ENCODE results near the gene CLEC10A.
"Not testable (repeated sequence)": the region's sequence is repeated elsewhere in the genome, so short reads cannot be mapped to it uniquely, and the experiment has no call there.

Gene CLEC10A

DNA sequence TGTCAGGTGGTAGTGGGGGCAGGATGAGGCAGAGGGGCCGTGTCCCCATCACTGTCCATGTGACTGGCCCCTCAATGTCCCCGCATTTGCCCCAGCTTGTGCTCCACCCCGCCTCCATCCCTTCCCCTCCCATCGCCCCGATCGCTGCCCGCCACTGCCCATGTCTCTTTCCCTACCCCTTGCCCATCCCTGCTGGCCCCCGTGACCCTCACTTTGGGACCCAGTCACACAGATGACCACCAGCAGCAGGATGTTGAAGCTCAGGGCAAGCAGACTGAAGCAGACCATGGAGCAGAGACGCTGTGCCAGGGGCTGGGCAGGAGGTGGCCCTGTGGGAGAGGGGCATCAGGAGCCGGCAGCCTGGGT, 28.5 kb upstream of the CLEC10A start:
- no peak for DNase-seq

DNA sequence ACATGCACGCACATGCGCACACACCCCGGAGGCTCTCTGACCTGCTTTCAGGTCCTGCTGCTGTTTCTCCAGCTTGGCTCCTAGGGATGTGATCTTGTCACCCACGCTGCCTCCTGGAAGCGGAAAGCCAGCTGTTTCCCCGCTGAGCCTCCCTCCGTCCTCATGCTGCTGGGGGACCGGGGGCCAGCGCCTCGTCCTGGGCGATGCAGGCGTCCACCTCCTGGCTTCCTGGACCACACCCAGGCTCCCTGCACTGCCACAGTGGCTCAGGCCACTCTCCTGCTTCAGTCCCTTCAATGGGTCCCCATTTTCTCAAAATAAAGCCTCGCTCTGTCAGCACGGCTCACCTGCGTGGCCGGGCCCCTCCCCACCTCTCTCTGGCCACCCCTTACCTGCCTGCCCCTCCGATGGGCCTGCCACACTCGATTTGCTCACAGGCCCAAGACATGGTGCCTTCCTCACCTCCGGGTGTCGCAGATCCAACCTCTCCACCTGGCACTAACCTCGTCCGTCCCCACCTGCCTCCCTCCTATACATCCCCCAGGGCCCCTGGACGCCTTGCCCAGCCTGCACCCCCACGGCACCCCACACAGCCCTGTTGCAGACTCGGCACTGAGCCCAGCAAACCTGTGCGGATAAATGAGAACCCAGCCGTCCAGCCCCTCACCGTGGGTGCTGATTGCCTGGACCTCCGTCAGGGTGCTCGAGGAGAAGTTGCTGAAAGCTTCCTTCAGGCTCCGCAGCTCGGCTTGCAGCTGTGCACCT, 27.9 kb upstream of the CLEC10A start:
- DNase-seq: no peak

DNA sequence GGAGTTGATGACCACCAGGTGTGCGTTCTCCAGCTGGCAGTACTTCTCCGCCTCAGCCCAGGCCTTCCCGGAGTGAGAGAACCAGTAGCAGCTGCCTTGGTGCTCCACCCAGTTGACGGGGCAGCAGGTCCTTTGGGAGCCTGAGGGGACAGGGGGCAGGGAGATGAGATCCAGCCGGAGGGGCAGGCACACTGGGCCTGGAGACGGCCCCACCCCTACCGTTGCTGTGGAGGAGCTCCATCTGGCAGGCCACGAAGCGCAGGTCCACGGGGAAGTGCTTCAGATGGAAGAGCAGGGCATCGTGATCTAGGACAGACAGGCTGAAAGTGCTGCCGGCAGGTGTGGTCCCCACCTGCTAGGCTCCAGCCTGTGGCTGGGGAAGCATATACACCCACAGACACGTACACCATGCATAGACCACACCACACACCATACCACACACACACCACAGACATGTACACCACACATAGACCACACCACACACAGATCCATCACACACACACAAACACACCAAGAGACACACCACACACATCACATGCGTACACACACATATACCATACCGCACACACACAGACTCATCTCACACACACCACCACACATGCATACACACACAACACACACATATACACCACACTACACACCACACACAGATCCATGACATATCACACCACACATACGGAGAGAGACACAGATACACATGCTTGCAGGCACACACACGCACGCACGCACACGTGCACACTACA, 27.1 kb upstream of the CLEC10A start:
- DNase-seq: no peak

DNA sequence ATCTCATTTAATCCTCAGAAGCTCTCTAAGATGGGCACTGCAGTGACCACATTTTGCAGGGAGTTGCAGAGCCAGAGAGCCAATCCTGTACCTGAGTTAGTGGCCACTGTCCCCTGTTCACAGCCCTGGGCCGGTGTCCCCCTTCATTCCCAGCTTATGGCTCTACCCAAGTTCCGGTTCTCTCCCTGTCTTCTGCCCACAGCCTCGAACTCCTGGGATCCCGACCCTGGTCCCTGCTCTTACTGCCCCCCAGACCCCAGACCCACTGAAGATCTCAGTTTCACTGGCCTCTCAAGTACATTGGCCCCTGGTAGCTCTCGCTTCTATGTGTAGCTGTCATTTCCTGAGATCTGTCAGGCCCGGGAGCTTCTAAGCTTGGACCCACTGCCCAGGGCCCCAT, 22.4 kb upstream of the CLEC10A start:
- DNase-seq: no peak

DNA sequence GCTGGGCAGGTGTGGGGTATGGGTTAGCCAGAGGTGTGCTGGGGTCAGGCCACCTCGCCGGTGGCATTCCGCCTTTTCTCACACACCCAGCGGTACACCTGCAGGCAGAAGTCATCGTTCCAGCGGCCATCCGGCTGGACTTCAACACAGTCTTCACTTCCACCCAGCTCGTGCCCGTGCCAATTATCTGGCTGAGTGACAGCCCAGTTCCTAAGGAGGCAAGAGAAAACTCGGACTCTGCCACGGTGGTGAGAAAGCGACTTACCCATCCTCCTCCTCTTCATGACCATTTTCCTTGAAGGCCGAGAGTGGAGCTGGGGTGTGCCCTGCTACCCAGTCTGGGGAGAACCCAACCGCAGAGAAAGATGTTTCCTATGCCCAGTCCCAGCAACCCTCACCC, 21.5 kb upstream of the CLEC10A start:
- DNase-seq: no peak

DNA sequence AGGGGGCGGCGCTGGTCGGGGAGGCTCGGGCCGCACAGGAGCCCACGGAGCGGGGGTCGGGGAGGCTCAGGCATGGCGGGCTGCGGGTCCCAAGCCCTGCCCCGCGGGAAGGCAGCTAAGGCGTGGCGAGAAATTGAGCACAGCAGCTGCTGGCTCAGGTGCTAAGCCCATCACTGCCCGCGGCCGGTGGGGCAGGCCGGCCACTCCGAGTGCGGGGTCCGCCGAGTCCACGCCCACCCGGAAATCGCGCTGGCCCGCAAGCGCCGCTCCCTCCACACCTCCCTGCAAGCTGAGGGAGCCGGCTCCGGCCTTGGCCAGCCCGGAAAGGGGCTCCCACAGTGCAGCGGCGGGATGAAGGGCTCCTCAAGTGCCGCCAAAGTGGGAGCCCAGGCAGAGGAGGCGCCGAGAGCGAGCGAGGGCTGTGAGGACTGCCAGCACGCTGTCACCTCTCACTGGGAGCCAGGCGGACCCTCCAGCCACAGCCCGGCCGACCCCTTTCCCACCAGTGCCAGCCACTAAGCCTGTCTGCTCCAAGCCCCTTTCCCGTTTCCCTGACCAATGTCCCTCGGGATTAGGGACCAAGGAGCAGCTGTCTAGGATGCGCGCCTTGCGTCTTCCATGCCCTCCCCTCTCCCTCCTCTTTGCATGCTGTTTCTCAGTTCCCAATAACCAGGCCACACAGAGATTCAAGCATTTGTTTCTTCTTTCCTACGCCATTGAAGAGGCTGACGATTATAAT, 20.8 kb upstream of the CLEC10A start:
- not testable (repeated sequence) for DNase-seq

DNA sequence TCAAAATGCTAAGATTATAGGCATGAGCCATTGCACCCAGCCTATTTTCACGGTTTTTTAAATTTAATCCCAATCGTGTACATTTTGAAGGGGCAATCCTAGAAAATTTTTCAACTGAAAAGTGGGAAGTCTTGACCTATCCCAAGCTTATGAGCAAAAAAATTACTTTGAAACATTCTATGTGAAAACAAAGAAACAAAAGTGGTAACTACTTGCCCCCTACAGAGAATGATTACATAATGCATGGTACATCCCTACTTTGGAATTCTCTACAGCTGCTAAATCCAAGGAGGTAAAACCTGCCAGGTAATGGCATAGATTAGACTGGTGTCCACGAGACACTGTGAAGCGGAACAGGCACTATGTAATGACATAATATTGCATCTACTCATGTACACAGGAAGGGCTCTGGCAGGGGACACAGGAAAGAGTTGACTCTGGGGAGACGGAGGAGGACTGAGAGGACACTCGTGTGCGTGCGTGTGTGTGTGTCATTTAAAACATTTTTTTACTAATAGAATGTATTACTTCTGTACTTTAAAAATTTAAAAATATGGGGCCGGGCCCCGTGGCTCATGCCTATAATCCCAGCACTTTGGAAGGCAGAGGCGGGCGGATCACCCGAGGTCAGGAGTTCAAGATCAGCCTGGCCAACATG, 18.9 kb upstream of the CLEC10A start:
- peak; percentile 26 to 63 (median 53) for DNase-seq

DNA sequence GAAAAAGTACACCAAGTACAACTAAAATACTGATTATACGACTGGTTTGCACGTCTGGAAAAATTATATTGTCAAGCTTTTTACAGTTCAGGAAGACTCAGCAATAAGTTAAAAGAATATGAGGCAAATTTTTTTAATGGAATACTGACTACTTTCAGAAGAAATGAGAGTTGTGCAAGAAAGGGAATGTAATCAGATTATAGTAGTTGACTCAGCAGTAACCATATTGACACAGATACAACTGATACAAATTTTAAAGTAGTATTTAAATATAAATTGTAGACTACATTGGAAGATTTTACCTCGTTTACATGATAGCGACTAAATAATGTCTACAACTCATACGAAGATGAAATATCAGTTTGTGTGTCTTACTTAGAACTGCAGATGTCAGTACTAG, 17.9 kb upstream of the CLEC10A start:
- DNase-seq: no peak

DNA sequence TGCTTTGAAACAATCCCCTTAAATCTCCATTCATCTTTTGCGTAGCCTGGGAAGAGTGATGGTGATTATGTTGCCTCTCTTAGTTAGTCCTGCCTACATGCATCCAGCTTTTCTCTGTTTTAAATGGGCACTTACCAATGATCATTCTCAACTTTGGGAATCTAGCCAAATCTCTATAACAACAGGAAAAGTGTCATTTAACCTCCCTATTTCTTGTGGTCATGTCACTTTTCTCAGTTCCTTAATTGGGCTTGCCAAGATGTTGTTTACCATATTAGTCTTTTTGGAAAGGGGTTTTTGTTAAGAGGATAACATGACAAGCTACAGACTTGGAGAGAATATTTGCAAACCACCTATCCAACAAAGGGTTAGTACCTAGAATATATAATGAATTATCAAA, 15.6 kb upstream of the CLEC10A start:
- peak; percentile 38 to 92 (median 70) for DNase-seq

DNA sequence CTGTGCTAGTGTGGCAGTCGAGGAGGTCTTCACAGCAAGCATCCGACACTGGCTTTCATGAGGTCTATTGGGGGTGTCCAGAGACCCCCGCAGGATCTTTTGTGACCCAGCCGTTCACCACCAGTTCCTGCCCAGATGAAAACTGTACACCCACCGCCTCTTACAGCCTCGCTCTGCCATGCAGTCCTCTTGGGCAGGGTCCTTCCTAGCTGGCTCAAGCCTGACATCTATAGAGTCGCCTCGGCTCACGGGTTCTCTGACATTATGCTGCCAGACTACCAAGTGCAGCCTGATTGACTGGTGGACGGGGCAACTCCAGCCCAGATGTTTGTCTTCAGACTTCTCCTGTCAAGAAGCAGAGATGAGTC, 14.6 kb upstream of the CLEC10A start:
- peak in 2 of 4 experiments; percentile 20 to 34 for DNase-seq

DNA sequence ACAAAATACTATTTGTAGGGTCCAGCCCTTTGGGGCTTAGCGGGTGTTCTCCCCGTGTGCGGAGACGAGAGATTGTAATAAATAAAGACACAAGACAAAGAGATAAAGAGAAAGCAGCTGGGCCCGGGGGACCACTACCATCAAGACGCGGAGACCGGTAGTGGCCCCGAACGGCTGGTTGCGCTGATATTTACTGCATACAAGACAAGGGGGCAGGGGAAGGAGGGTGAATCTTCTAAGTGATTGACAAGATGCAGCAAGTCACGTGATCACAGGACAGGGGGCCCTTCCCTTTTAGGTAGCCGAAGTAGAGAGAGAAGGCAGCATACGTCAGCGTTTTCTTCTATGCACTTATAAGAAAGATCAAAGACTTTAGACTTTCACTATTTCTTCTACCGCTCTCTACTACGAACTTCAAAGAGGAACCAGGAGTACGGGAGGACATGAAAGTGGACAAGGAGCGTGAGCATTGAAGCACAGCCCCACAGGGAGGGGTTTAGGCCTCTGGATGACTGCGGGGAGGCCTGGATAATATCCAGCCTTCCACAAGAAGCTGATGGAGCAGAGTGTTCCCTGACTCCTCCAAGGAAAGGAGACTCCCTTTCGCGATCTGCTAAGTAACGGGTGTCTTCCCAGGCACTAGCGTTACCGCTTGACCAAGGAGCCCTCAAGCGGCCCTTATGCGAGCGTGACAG, 11.4 kb upstream of the CLEC10A start:
- peak in 2 of 4 experiments; percentile 27 to 29 for DNase-seq

DNA sequence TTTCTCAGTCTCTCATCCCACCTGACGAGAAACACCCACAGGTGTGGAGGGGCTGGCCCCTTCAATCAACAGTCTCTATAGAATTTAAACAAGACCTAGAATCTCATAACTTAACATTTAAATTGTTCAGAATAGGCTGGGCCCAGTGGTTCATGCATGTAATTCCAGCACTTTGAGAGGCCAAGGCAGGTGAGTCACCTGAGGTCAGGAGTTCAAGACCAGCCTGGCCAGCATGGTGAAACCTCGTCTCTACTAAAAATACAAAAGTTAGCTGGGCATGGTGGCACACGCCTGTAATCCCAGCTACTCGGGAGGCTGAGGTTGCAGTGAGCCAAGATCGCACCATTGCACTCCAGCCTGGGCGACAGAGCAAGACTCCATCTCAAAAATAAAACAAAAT, 9.5 kb upstream of the CLEC10A start:
- not testable (repeated sequence) for DNase-seq

DNA sequence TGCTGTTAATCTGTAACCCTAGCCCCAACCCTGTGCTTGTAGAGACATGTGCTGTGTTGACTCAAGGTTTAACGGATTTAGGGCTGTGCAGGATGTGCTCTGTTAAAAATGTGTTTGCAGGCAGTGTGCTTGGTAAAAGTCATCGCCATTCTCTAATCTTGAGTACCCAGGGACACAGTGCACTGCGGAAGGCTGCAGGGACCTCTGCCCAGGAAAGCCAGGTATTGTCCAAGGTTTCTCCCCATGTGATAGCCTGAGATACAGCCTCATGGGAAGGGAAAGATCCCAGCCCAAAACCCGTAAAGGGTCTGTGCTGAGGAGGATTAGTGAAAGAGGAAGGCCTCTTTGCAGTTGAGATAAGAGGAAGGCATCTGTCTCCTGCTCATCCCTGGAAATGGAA, 8.4 kb upstream of the CLEC10A start:
- not testable (repeated sequence) for DNase-seq

DNA sequence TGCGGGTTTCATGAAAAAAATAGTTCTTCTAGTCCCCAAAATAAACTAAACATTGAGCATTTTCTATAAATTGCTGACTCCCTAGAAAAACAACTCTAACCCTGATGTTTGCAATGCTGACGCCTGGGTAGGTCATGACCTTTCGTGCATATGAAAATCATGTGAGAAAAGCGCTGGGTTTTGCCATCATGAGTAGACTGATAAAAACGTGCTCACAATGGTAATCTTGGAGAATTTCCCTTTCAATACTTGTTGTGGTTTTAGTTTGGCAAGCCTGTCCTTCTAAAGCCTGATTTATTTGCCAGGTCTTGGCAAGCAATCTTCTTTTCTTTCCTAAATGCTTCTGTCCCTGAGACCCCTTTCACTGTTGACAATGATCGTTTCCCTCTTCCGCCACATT, 4.0 kb upstream of the CLEC10A start:
- peak; percentile 66 to 83 (median 73) for DNase-seq

DNA sequence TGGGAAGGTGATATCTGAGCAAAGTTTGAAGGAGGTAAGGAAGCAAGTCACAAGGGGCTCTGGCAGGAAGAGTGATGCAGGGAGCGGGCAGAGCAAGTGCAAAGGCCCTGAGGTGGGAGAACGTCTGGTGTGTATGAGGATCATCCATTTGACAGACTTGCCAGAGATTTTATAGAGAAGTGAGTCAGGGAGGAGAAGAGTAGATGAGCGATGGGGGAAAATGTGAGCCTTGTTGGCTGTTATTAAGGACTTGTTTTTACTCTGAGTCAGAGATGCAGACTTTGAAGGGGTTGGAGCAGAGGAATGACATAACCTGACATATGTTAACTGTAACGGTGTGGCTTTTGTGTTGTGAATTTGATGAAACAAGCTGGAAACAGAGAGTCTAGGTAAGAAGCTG, 3.5 kb upstream of the CLEC10A start:
- peak in 3 of 4 experiments; percentile 24 to 49 (median 29) for DNase-seq

DNA sequence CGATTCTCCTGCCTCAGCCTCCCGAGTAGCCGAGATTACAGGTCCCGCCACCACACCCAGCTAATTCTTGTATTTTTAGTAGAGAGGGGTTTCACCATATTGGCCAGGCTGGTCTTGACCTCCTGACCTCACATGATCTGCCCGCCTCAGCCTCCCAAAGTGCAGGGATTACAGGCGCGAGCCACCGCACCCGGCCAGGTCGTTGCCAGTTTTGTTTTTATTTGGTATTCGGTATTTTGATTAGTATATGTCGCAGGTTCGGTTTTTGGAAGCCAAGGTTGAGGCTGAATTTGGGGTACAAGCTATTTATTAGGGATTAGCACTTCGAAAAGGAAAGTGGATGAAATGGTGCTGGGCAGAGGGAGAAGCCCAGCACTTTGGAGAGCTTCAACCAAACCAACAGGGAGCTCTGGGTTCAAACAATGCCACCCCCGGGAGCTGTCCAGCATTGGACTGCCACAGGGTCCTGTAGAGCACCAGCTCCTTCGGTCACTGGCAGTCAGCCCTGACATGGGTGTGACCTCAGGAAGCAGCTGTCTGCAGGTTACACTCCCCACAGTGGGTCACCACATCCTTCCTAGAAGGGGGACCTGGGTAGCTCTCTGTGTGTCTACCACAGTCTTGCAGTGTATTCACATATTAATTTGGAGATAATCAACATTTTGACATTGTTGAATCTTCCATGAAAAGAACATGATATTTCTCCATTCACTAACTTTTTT, 1.5 kb upstream of the CLEC10A start:
- DNase-seq: peak in 2 of 4 experiments; percentile 27 to 33

DNA sequence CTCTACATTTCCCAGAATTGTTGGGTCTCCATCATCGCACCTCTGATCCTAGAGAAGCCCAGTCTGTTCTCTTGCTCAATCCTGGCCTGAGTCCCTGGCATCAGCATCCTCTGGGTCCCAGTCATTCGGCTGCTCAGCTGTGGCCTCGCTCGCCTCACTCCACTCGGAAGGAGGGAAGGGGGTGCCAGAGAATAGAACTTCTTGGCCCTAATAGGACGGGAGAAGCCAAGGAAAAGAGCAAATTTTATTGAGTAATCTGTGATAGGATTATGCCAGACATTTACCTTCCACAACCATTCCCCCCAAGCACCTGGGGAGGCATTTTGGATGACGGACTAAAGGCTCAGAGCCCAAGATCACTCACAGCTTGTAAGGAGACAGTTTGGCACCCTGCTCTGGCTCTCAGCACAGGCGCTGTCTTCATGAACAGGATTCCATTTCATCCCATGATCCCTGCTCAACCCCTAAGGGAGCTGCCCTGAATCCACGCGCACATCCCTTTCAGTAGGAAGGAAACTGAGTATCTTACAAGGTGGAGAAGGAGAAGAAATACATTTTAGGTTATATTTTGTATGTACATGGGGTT, 498 bp upstream of the CLEC10A start:
- no peak for DNase-seq

DNA sequence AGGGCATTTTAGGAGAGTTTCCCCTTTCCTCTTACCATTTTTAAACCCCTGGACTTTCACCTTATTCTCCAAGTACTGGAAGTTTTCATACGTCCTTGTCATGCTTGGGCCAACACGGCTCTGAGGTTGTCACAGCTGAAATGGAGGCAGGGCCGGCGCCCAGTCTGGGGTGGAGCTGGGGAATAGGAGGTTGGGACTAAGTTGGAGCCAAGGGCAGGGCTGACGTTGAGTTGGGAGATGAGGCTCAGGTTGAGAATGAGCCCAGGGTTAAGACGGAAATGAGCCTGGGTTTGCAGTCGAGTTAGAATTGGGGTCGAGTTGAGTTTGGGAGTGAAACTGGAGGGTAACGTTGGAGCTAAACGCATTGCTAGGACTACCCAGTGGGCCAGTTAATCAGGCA, 1.3 kb downstream of the CLEC10A start:
- no peak for DNase-seq

DNA sequence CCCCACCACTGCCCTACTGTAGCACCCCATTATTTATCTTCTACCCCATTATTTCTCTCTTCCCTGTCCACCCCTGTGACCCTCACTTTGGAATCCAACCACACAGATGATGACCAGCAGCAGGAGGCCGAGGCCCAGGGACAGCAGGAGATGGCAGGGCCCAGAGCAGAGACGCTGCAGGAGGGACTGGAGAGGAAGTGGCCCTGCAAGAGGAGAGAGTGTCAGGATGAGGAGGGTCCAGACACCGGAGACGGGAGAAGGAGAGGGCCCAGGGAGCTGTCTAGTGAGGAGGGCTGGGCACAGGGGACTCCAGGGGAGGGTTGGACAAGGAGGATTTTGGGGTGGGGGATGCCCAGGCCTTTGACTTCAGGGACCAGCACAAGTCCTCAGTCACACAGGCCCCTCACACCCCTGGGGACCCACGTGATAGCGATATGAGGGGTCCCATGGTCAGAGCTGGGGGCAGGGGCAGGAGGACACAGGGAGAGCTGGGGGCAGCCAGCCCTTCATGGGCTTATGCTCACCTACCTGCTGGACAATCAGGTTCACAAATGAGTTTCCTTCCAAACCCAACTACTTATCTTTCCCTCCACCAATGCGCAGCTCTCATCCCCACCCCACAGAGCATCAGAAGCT, 2.0 kb downstream of the CLEC10A start:
- DNase-seq: no peak

DNA sequence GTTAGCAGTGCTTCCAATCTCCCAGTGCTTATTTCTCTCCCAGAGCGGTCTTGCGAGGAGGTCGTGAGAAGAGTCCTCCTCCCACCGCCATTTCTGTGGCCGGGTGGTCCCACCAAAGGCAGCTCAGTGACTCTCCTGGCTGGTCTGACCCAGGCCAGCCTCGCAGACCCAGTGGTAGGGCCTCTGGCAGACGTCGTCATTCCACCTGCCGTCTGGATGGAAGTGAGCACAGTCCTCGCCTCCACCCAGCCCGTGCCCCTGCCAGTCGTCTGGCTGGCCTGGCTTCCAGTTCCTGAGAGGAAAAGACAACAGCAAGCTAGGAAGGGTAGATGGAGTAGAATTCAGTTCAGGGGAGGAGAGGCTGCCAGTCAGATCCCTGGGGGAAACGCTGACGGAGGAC, 5.1 kb downstream of the CLEC10A start:
- DNase-seq: no peak

DNA sequence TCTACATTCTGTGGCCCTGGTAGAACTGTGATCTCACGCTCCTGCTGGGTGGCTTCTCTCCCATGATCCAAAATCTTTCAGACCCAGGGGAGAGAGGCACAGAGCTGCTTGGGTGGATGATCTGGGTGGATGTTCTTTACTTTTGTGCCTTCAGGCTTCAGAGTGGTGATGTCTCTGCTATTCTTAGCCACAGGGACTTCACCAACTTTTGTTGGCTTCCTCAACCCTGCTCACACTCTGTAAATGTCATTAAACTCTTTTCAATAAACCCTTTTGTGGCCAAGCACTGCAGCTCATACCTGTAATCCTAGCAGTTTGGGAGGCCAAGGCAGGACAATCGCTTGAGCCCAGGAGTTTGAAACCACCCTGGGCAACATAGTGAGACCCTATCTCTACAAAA, 7.6 kb downstream of the CLEC10A start:
- no peak for DNase-seq
